Measurements from ENCODE around the gene TLX1.

TLX1 gene

DNA sequence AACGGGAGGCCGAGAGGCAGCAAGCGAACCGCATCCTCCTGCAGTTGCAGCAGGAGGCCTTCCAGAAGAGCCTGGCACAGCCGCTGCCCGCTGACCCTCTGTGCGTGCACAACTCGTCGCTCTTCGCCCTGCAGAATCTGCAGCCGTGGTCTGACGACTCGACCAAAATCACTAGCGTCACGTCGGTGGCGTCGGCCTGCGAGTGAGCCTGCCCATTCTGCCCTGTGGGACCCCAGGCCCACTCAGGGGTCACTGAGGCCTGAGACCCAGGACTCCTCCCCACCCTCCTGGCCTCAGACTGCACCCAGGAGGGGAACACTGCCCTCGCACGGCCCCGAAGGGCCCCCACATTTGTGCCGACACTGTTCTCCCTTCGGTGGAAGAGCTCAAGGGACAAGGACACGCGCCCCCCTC lies 5.6 kb downstream of the TLX1 start:
- no CpG with 5 or more reads among the region's 26 CpGs for WGBS (ENCODE audit: extremely low coverage, insufficient coverage, insufficient read length)
- no peak overlapping the region for H3K27ac ChIP-seq (ENCODE audit: low read depth, low read length)
- H3K27me3 ChIP-seq (ENCODE audit: insufficient read depth, low read length): peaks cover 99% of the 10 kb centered on the region
- H3K18ac ChIP-seq (ENCODE audit: low read length): no peak overlapping the region
- no peak overlapping the region for H3K4ac ChIP-seq (ENCODE audit: low read depth, low read length)
- no peak overlapping the region for H4K12ac ChIP-seq (ENCODE audit: low read depth, low read length)
- no peak overlapping the region for H4K91ac ChIP-seq (ENCODE audit: low read depth, low read length)
- no peak overlapping the region for H2AFZ ChIP-seq (ENCODE audit: insufficient read depth, low read length, poor library complexity)
- H3K9me3 ChIP-seq (ENCODE audit: insufficient read depth, low read depth, low read length): peaks cover 12% of the 10 kb centered on the region
- no peak overlapping the region for H3K4me3 ChIP-seq (ENCODE audit: low read depth, low read length)
- no peak overlapping the region for H2BK120ac ChIP-seq (ENCODE audit: insufficient read depth, low read length, poor library complexity)
- H3K9ac ChIP-seq (ENCODE audit: low read length): no peak overlapping the region
- H3K4me2 ChIP-seq (ENCODE audit: low read length): no peak overlapping the region
- H2BK5ac ChIP-seq (ENCODE audit: low read depth, low read length, poor library complexity): no peak overlapping the region
- DNase-seq: no peak
- no peaks in the 10 kb centered on the region for H3K36me3 ChIP-seq (ENCODE audit: control insufficient read depth in 1 of 2, insufficient read depth in 2 of 2, low read length in 2 of 2)
- peaks cover 0 to 2% of the 10 kb centered on the region in 2 experiments for H3K4me1 ChIP-seq (ENCODE audit: control insufficient read depth in 1 of 2, insufficient read depth in 2 of 2, low read length in 2 of 2)
- no peak overlapping the region for H3K23ac ChIP-seq (ENCODE audit: low read length)
- H2AK5ac ChIP-seq (ENCODE audit: low read length): no peak overlapping the region
- H3K14ac ChIP-seq (ENCODE audit: low read length): no peak overlapping the region
- H3K79me1 ChIP-seq (ENCODE audit: low read length): no peaks in the 10 kb centered on the region
- no peak overlapping the region for H2BK12ac ChIP-seq (ENCODE audit: low read length)
- no peaks in the 10 kb centered on the region for H3K79me2 ChIP-seq (ENCODE audit: control insufficient read depth, insufficient read depth, low read length, poor library complexity)
- H4K8ac ChIP-seq (ENCODE audit: low read depth, low read length): no peak overlapping the region

DNA sequence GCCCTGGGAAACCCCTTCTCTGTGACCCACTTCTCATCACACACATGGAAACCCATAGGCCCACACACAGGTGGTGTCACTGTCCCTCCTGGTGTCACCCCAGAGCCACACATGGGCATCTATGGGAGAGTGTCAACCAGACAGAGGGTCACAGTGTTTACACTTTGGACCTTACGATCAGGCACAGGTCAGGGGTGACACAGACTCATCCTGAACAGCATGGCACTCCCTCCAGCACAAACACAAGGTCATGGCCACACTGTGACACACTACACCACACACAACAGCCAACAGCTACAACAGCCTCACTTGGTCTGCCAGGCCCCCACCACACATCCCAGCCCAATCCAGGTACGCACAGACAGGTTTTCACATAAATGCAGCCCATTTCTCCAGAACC lies 6.2 kb downstream of the TLX1 start:
- WGBS (ENCODE audit: extremely low coverage, insufficient coverage, insufficient read length): no CpG with 5 or more reads among the region's 2 CpGs
- no peaks in the 10 kb centered on the region for H3K36me3 ChIP-seq (ENCODE audit: control insufficient read depth in 1 of 2, insufficient read depth in 2 of 2, low read length in 2 of 2)
- no peak overlapping the region for H3K18ac ChIP-seq (ENCODE audit: low read length)
- no peak overlapping the region for H2BK5ac ChIP-seq (ENCODE audit: low read depth, low read length, poor library complexity)
- H2AK5ac ChIP-seq (ENCODE audit: low read length): no peak overlapping the region
- no peaks in the 10 kb centered on the region for H3K79me2 ChIP-seq (ENCODE audit: control insufficient read depth, insufficient read depth, low read length, poor library complexity)
- no peak overlapping the region for H3K4me2 ChIP-seq (ENCODE audit: low read length)
- peaks cover 12% of the 10 kb centered on the region for H3K9me3 ChIP-seq (ENCODE audit: insufficient read depth, low read depth, low read length)
- H3K27ac ChIP-seq (ENCODE audit: low read depth, low read length): no peak overlapping the region
- H4K8ac ChIP-seq (ENCODE audit: low read depth, low read length): no peak overlapping the region
- no peak overlapping the region for H3K23ac ChIP-seq (ENCODE audit: low read length)
- H2AFZ ChIP-seq (ENCODE audit: insufficient read depth, low read length, poor library complexity): no peak overlapping the region
- H2BK12ac ChIP-seq (ENCODE audit: low read length): no peak overlapping the region
- H3K27me3 ChIP-seq (ENCODE audit: insufficient read depth, low read length): peaks cover 97% of the 10 kb centered on the region
- no peak overlapping the region for H3K4me3 ChIP-seq (ENCODE audit: low read depth, low read length)
- H3K4me1 ChIP-seq (ENCODE audit: control insufficient read depth in 1 of 2, insufficient read depth in 2 of 2, low read length in 2 of 2): peaks cover 0 to 2% of the 10 kb centered on the region in 2 experiments
- no peak overlapping the region for H4K12ac ChIP-seq (ENCODE audit: low read depth, low read length)
- no peaks in the 10 kb centered on the region for H3K79me1 ChIP-seq (ENCODE audit: low read length)
- H2BK120ac ChIP-seq (ENCODE audit: insufficient read depth, low read length, poor library complexity): no peak overlapping the region
- no peak overlapping the region for H3K4ac ChIP-seq (ENCODE audit: low read depth, low read length)
- H3K14ac ChIP-seq (ENCODE audit: low read length): no peak overlapping the region
- no peak overlapping the region for H4K91ac ChIP-seq (ENCODE audit: low read depth, low read length)
- DNase-seq: no peak
- no peak overlapping the region for H3K9ac ChIP-seq (ENCODE audit: low read length)

DNA sequence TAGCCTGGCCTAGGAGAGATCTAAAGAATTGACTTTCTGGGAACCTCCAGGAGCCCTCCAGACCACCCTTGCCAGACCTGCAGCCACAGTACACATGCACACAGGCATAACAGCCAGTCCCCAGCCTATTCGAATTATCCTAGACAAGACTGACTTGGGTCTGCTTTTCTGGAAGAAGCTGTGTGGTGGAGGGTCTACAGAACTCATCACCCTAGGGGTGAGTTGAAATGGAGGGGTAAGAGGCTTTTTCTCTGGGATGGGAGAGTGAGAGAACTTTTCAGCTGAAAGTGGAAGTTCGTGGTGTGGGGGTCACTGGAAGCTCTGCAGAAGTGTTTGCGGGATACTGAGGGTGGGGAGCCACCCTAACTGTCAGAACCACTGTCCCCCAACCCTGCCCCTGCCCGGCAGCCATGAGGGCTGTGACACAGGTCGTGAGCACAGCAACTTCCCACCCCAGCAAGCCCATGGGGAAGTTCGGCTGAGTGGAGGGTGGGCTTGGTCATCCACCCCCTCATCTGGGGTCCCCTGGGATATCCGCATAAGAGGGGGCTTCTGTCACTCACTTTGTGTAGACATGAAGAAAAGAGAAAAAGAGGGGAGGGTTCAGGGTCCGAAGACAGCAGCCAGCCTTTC lies 7.8 kb downstream of the TLX1 start:
- Histone ChIP-seq H3K9ac (ENCODE audit: low read length) (no peak overlapping the region), H3K18ac (ENCODE audit: low read length) (no peak overlapping the region), H3K14ac (ENCODE audit: low read length) (no peak overlapping the region), H2AFZ (ENCODE audit: insufficient read depth, low read length, poor library complexity) (no peak overlapping the region), H4K91ac (ENCODE audit: low read depth, low read length) (no peak overlapping the region), H4K12ac (ENCODE audit: low read depth, low read length) (no peak overlapping the region), H3K4me2 (ENCODE audit: low read length) (no peak overlapping the region), H3K27ac (ENCODE audit: low read depth, low read length) (no peak overlapping the region), H2BK120ac (ENCODE audit: insufficient read depth, low read length, poor library complexity) (no peak overlapping the region), H3K79me2 (ENCODE audit: control insufficient read depth, insufficient read depth, low read length, poor library complexity) (no peaks in the 10 kb centered on the region), H3K23ac (ENCODE audit: low read length) (no peak overlapping the region), H2BK12ac (ENCODE audit: low read length) (no peak overlapping the region), H3K79me1 (ENCODE audit: low read length) (no peaks in the 10 kb centered on the region), H2AK5ac (ENCODE audit: low read length) (no peak overlapping the region), H4K8ac (ENCODE audit: low read depth, low read length) (no peak overlapping the region), H3K4ac (ENCODE audit: low read depth, low read length) (no peak overlapping the region), H3K9me3 (ENCODE audit: insufficient read depth, low read depth, low read length) (peaks cover 10% of the 10 kb centered on the region), H3K4me1 (ENCODE audit: control insufficient read depth in 1 of 2, insufficient read depth in 2 of 2, low read length in 2 of 2) (peaks cover 0 to 2% of the 10 kb centered on the region in 2 experiments), H2BK5ac (ENCODE audit: low read depth, low read length, poor library complexity) (no peak overlapping the region), H3K36me3 (ENCODE audit: control insufficient read depth in 1 of 2, insufficient read depth in 2 of 2, low read length in 2 of 2) (no peaks in the 10 kb centered on the region), H3K27me3 (ENCODE audit: insufficient read depth, low read length) (peaks cover 90% of the 10 kb centered on the region), H3K4me3 (ENCODE audit: low read depth, low read length) (no peak overlapping the region)
- no CpG with 5 or more reads among the region's 8 CpGs for WGBS (ENCODE audit: extremely low coverage, insufficient coverage, insufficient read length)
- no peak for DNase-seq

DNA sequence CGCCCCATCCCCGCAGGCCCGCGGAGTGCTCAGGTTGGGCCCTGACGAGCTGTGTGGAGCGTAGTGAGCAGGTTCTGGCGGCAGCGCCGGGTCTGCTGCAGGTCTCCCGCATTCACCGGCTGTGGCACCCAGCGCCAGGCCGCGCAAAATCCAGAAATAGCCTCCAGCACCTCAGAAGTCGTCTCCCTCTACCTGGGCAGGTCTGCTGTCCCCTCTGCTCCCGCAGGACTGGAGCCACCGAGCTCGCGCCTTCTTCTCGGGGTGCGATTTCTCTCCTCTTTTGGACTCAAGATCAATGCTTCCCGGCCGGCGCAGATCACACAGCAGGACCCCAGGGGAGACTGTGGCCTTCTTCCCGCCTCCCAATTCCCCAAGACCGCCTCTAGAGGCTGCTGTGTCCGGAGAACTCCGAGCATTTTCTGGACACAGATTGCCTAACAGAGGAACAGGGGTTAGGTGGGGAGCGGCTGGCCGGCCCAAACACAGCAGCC lies 8.4 kb downstream of the TLX1 start:
- Histone ChIP-seq H3K9me3 (ENCODE audit: insufficient read depth, low read depth, low read length) (peaks cover 7% of the 10 kb centered on the region), H2AK5ac (ENCODE audit: low read length) (no peak overlapping the region)
- WGBS (ENCODE audit: extremely low coverage, insufficient coverage, insufficient read length): no CpG with 5 or more reads among the region's 30 CpGs

More for the DNA sequence above, 8.4 kb downstream of the TLX1 start:
- H4K8ac ChIP-seq (ENCODE audit: low read depth, low read length): no peak overlapping the region
- H3K36me3 ChIP-seq (ENCODE audit: control insufficient read depth in 1 of 2, insufficient read depth in 2 of 2, low read length in 2 of 2): no peaks in the 10 kb centered on the region
- no peak overlapping the region for H3K14ac ChIP-seq (ENCODE audit: low read length)
- no peak overlapping the region for H3K9ac ChIP-seq (ENCODE audit: low read length)
- no peak overlapping the region for H4K91ac ChIP-seq (ENCODE audit: low read depth, low read length)
- DNase-seq: no peak
- H3K4me1 ChIP-seq (ENCODE audit: control insufficient read depth in 1 of 2, insufficient read depth in 2 of 2, low read length in 2 of 2): peaks cover 0 to 2% of the 10 kb centered on the region in 2 experiments
- H3K27ac ChIP-seq (ENCODE audit: low read depth, low read length): no peak overlapping the region
- H3K23ac ChIP-seq (ENCODE audit: low read length): no peak overlapping the region
- H2BK120ac ChIP-seq (ENCODE audit: insufficient read depth, low read length, poor library complexity): no peak overlapping the region
- no peak overlapping the region for H3K4ac ChIP-seq (ENCODE audit: low read depth, low read length)
- H3K18ac ChIP-seq (ENCODE audit: low read length): no peak overlapping the region
- no peak overlapping the region for H3K4me3 ChIP-seq (ENCODE audit: low read depth, low read length)
- no peak overlapping the region for H2BK12ac ChIP-seq (ENCODE audit: low read length)
- H3K4me2 ChIP-seq (ENCODE audit: low read length): no peak overlapping the region
- H4K12ac ChIP-seq (ENCODE audit: low read depth, low read length): no peak overlapping the region
- no peak overlapping the region for H2AFZ ChIP-seq (ENCODE audit: insufficient read depth, low read length, poor library complexity)
- H3K79me2 ChIP-seq (ENCODE audit: control insufficient read depth, insufficient read depth, low read length, poor library complexity): no peaks in the 10 kb centered on the region
- H3K79me1 ChIP-seq (ENCODE audit: low read length): no peaks in the 10 kb centered on the region
- H3K27me3 ChIP-seq (ENCODE audit: insufficient read depth, low read length): peaks cover 84% of the 10 kb centered on the region
- H2BK5ac ChIP-seq (ENCODE audit: low read depth, low read length, poor library complexity): no peak overlapping the region
